ENCODE data around the gene CRNKL1.
A peak's percentile ranks its signal among the peaks of the same experiment; 100 is the strongest.

The CRNKL1 gene
- total RNA-seq: 29.0 to 58.2 (median 39.1) reads per million in 17 experiments

- DNase-seq: peak; percentile 97 to 100 (median 98)
These were observed at the start of gene CRNKL1, which contains the start of gene CFAP61 for GRCh38 chr20:20052074-20052970. CRNKL1 (minus strand) TSS chr20:20052466; CDS start chr20:20052342, 124 bp downstream. CFAP61 (plus strand) TSS chr20:20052532; CDS start chr20:20056654, 4,122 bp downstream.

- DNase-seq: no peak
These were observed 48.6 kb upstream of the CRNKL1 start for GRCh38 chr20:20100881-20101280.

- no peak for DNase-seq
These were observed 44.2 kb upstream of the CRNKL1 start for GRCh38 chr20:20096421-20096820.

- DNase-seq: no peak
These were observed 43.0 kb upstream of the CRNKL1 start for GRCh38 chr20:20095114-20095872.

- no peak for DNase-seq
These were observed 42.1 kb upstream of the CRNKL1 start for GRCh38 chr20:20094410-20094809.

GRCh38 chr20:20092827-20093226 lies 40.6 kb upstream of the CRNKL1 start:
- DNase-seq: no peak

GRCh38 chr20:20089939-20090338 lies 37.7 kb upstream of the CRNKL1 start:
- DNase-seq: peak in 3 of 4 experiments; percentile 47 to 55 (median 49)

GRCh38 chr20:20089018-20089417 lies 36.8 kb upstream of the CRNKL1 start:
- no peak for DNase-seq

GRCh38 chr20:20085812-20086211 lies 33.5 kb upstream of the CRNKL1 start:
- no peak for DNase-seq

GRCh38 chr20:20085071-20085470 lies 32.8 kb upstream of the CRNKL1 start:
- peak in 3 of 4 experiments; percentile 10 to 23 (median 23) for DNase-seq

GRCh38 chr20:20084296-20084752 lies 32.1 kb upstream of the CRNKL1 start:
- DNase-seq: no peak

- DNase-seq: peak; percentile 9 to 80 (median 40)
These were observed 31.5 kb upstream of the CRNKL1 start for GRCh38 chr20:20083807-20084206.

- DNase-seq: no peak
These were observed 27.0 kb upstream of the CRNKL1 start for GRCh38 chr20:20079102-20079784.

- DNase-seq: no peak
These were observed 25.8 kb upstream of the CRNKL1 start for GRCh38 chr20:20078041-20078440.

GRCh38 chr20:20076297-20077065 lies 24.2 kb upstream of the CRNKL1 start:
- peak; percentile 56 to 73 (median 64) for DNase-seq

- no peak for DNase-seq
These were observed 22.8 kb upstream of the CRNKL1 start for GRCh38 chr20:20075032-20075431.

GRCh38 chr20:20073801-20074371 lies 21.6 kb upstream of the CRNKL1 start:
- DNase-seq: no peak

- DNase-seq: no peak
These were observed 18.8 kb upstream of the CRNKL1 start for GRCh38 chr20:20070871-20071726.

GRCh38 chr20:20065361-20065760 lies 13.1 kb upstream of the CRNKL1 start:
- no peak for DNase-seq

- DNase-seq: no peak
These were observed 11.9 kb upstream of the CRNKL1 start for GRCh38 chr20:20063941-20064702.
